Skeletal muscle cell (primary cell): ENCODE data around the gene ANKRD22.
A peak's percentile ranks its signal among the peaks of the same experiment; 100 is the strongest.

Experiments used
- DNase-seq: peaks from one replicate; pipeline ENCODE4 v3.0.0-alpha.2; 2010; ENCODE audit warnings: low read depth
- H3K4me3 ChIP-seq: 2 replicates; pipeline ENCODE4 v1.5.1; 2011; ENCODE audit warnings: low read depth, mild to moderate bottlenecking, control low read depth, low read length, moderate library complexity

The ANKRD22 gene

GRCh38 chr10:88880282-88881076 lies 28.8 kb upstream of the ANKRD22 start:
- peak; percentile 31 for DNase-seq
- H3K4me3 ChIP-seq, result peak overlapping the region; percentile 80

GRCh38 chr10:88879534-88880281 lies 28.1 kb upstream of the ANKRD22 start, which contains the start of gene STAMBPL1:
STAMBPL1 (plus strand) TSS chr10:88880245; CDS start chr10:88901709, 21,464 bp downstream.
- DNase-seq, result no peak

GRCh38 chr10:88877298-88877697 lies 25.7 kb upstream of the ANKRD22 start:
- no peak overlapping the region for H3K4me3 ChIP-seq
- DNase-seq, result no peak

More at GRCh38 chr10:88879534-88880281, 28.1 kb upstream of the ANKRD22 start, which contains the start of gene STAMBPL1:
- peak within 1 kb of the TSS; percentile 80 for H3K4me3 ChIP-seq

GRCh38 chr10:88875081-88875480 lies 23.4 kb upstream of the ANKRD22 start:
- no peak for DNase-seq
- no peak overlapping the region for H3K4me3 ChIP-seq

GRCh38 chr10:88874281-88874680 lies 22.6 kb upstream of the ANKRD22 start:
- H3K4me3 ChIP-seq, result no peak overlapping the region
- DNase-seq, result no peak

- no peak for DNase-seq
- no peak overlapping the region for H3K4me3 ChIP-seq
Observed at GRCh38 chr10:88873757-88874156, 22.1 kb upstream of the ANKRD22 start.

- DNase-seq, result no peak
- no peak overlapping the region for H3K4me3 ChIP-seq
Observed at GRCh38 chr10:88870089-88870488, 18.4 kb upstream of the ANKRD22 start.

- H3K4me3 ChIP-seq, result no peak overlapping the region
- no peak for DNase-seq
Observed at GRCh38 chr10:88866454-88866853, 14.8 kb upstream of the ANKRD22 start.

GRCh38 chr10:88865281-88865876 lies 13.7 kb upstream of the ANKRD22 start:
- DNase-seq, result no peak

GRCh38 chr10:88861036-88861435 lies 9.4 kb upstream of the ANKRD22 start:
- no peak overlapping the region for H3K4me3 ChIP-seq
- no peak for DNase-seq

More at GRCh38 chr10:88865281-88865876, 13.7 kb upstream of the ANKRD22 start:
- no peak overlapping the region for H3K4me3 ChIP-seq

- no peak overlapping the region for H3K4me3 ChIP-seq
- DNase-seq, result no peak
Observed at GRCh38 chr10:88858491-88858890, 6.8 kb upstream of the ANKRD22 start.

GRCh38 chr10:88857831-88858230 lies 6.2 kb upstream of the ANKRD22 start:
- no peak for DNase-seq
- H3K4me3 ChIP-seq, result no peak overlapping the region

- DNase-seq, result no peak
- no peak overlapping the region for H3K4me3 ChIP-seq
Observed at GRCh38 chr10:88854684-88855083, 3.0 kb upstream of the ANKRD22 start.

- DNase-seq, result no peak
- no peak overlapping the region for H3K4me3 ChIP-seq
Observed at GRCh38 chr10:88853155-88853881, 1.7 kb upstream of the ANKRD22 start.

GRCh38 chr10:88852327-88852726 lies 683 bp upstream of the ANKRD22 start:
- no peak overlapping the region for H3K4me3 ChIP-seq
- DNase-seq, result no peak

GRCh38 chr10:88850712-88851111 lies 932 bp downstream of the ANKRD22 start:
- DNase-seq, result no peak
- H3K4me3 ChIP-seq, result no peak overlapping the region

GRCh38 chr10:88849234-88849633 lies 2.4 kb downstream of the ANKRD22 start:
- DNase-seq, result no peak
- H3K4me3 ChIP-seq, result no peak overlapping the region

GRCh38 chr10:88848499-88848898 lies 3.1 kb downstream of the ANKRD22 start:
- DNase-seq, result peak; percentile 57
- no peak overlapping the region for H3K4me3 ChIP-seq

- H3K4me3 ChIP-seq, result no peak overlapping the region
- no peak for DNase-seq
Observed at GRCh38 chr10:88843171-88843570, 8.5 kb downstream of the ANKRD22 start.
